Measurements from ENCODE around the gene TFDP1.
"Not testable (repeated sequence)": the region's sequence is repeated elsewhere in the genome, so short reads cannot be mapped to it uniquely, and the experiment has no call there.

The TFDP1 gene

GRCh38 chr13:113576597-113576996 is 8.0 kb upstream of the TFDP1 start:
- DNase-seq: no peak

DNA sequence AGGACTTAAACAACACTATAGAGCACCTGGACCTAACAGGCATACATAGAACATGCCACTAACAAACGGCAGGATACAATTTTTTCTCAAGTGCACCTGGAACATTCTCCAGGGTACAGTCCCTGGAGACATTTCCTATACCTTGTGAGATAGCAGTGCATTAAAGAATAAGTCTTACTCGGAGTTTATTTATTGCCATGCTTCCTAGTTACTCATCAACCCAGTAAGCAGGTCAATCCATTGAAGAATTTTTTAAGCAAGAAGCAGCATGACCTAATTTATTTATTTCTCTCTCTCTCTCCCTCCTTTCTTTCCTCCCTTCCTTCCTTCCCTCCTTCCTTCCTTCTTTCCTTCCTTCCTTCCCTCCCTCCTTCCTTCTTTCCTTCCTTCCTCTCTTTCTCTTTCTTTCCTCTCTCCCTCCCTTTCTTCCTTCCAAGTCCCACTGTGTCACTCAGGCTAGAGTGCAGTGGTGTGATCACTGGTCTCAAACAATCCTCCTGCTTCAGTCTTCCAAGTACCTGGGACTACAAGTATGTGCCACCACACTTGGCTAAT is 6.6 kb upstream of the TFDP1 start:
- DNase-seq: no peak

- no peak for DNase-seq
These were observed 4.9 kb upstream of the TFDP1 start for GRCh38 chr13:113579686-113580085.

DNA sequence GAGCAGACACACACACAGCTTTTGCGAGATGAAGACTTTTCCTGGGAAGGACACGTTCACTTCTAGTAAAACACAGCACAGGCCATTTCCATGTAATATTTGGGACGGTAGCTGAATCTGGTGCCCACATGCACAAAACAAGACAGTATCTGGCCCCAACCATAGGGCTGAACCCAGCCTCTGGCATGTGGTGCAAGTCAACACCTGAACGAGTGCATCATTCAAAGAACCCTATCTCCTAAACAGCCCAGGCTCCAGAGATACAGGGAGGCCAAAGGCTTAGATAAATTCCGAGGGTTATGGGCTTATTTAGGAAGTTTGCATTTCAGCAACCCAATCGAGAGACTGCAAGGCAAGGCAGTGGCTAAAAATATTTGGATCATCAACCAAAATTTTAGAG is 2.7 kb upstream of the TFDP1 start:
- no peak for DNase-seq

GRCh38 chr13:113582841-113583631 is 1.5 kb upstream of the TFDP1 start:
- DNase-seq: no peak

- DNase-seq: peak; percentile 65
These were observed 518 bp downstream of the TFDP1 start for GRCh38 chr13:113584870-113585671.

DNA sequence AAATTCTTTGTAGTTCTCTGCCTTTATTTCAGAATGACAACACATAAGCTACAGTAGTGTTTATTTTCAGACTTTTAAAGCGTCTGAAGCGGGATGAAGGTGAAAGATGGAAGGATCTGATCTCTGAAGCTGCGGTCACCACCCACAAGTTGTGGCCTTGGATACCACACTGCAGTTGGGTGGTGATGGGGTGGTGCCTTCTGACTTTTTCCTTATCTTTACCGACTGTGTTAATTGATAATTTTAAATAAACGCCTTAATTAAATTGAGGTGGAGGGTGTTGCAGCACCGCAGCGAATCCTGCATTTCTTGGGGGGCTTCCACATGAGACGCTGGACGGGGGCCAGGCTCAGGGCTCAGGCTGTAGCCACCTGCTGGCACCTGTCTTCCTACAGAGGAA is 1.3 kb downstream of the TFDP1 start:
- no peak for DNase-seq

- no peak for DNase-seq
These were observed 2.3 kb downstream of the TFDP1 start for GRCh38 chr13:113586661-113587479.

GRCh38 chr13:113588394-113589111 is 4.0 kb downstream of the TFDP1 start:
- DNase-seq: no peak

- DNase-seq: no peak
These were observed 4.9 kb downstream of the TFDP1 start for GRCh38 chr13:113589251-113589960.

- DNase-seq: no peak
These were observed 5.4 kb downstream of the TFDP1 start for GRCh38 chr13:113589961-113590339.

DNA sequence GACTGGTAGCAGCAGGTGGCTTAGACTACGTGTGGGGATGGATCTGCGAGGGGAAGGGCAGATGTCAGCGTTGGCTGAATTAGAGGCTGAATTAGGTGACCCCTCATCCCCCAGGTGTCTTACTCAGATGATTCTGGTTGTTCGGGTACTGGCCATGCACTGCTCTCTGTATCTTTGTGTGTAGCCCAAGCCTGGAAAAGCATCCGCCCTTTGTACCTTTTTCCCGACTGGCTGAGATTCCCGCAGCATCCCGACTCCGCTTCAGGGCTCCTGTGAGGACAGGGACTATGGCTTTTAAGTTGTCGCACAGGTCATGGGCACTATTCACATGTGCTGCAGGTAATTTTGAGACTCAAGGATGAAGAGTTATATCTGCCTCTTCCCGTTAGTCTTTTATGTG is 7.2 kb downstream of the TFDP1 start:
- no peak for DNase-seq

DNA sequence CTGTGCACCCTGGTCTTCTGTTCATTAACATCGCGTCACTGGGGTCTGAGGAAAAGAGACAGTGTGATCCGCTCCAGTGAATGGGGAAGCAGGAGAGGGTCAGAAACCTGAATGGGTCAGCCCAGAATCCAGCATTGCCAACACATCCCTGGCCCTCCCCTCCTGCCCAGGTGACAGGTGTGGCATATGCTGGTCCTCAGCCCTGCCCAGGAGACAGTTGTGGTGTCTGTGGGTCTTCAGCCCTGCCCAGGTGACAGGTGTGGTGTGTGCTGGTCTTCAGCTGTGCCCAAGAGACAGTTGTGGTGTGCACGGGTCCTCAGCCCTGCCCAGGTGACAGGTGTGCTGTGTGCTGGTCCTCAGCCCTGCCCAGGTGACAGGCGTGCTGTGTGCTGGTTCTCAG is 8.0 kb downstream of the TFDP1 start:
- DNase-seq: no peak

DNA sequence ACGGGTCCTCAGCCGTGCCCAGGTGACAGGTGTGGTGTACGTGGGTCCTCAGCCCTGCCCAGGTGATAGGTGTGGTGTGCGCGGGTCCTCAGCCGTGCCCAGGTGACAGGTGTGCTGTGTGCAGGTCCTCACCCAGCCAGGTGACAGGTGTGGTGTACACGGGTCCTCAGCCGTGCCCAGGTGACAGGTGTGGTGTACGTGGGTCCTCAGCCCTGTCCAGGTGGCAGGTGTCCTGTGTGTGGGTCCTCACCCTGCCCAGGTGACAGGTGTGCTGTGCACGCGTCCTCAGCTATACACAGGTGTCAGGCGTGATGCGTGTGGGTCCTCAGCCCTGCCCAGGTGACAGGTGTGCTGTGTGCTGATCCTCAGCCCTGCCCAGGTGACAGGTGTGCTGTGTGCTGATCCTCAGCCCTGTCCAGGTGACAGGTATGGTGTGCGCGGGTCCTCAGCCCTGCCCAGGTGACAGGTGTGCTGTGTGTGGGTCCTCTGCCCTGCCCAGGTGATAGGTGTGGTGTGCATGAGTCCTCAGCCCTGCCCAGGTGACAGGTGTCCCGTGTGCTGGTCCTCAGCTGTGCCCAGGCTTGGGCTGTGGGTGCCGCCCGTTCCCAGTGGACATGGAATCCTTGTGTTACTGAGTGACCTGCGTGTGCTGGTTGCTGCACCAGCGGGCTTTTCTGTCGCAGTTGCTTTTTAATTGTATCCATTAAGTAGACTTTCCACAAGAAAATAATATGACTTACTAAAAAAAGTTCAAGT is 9.7 kb downstream of the TFDP1 start:
- not testable (repeated sequence) for DNase-seq

- DNase-seq: no peak
These were observed 10.6 kb downstream of the TFDP1 start for GRCh38 chr13:113595131-113595530.

DNA sequence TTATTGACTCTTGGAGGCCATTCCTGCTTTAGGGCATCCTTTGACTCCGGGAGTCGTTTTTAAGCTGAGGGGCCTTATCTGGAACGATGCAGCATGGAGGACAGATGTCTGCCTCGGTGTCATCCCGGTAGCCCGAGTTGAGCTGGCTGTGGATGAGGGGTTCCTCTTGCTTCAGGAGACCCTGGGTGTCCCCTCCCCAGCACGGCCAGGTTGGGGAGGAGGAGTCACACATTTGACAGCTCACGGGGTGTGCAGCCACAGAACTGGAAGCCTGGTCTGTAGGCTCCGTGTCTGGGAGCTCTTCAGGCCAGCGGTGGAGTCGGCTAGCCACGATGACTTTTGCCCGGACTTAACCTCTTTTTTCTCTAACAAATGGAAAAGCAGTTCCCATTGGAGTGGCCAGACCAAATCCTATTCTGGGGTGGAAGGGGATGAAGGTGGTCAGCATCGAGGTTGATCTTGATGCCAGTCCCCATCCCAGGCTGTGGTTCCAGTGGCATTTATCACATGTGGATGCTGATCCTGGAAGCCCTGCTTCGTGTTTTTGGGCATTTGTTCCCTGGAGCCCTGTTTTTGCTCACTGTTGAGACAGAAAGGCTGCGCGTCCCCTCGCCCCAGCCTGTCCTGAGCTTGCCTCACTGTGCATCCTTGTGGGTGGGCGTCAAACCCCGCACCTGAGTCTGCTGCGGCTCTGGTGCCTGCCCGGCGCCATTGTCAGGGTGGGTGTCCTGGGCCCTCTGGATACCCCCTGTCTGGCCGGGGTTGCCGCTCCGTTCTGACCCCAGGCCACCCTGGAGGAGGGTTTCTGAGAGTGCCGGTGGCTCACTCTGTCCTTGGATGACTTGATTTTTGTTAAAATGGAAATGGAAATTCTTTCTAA is 12.0 kb downstream of the TFDP1 start:
- no peak for DNase-seq

DNA sequence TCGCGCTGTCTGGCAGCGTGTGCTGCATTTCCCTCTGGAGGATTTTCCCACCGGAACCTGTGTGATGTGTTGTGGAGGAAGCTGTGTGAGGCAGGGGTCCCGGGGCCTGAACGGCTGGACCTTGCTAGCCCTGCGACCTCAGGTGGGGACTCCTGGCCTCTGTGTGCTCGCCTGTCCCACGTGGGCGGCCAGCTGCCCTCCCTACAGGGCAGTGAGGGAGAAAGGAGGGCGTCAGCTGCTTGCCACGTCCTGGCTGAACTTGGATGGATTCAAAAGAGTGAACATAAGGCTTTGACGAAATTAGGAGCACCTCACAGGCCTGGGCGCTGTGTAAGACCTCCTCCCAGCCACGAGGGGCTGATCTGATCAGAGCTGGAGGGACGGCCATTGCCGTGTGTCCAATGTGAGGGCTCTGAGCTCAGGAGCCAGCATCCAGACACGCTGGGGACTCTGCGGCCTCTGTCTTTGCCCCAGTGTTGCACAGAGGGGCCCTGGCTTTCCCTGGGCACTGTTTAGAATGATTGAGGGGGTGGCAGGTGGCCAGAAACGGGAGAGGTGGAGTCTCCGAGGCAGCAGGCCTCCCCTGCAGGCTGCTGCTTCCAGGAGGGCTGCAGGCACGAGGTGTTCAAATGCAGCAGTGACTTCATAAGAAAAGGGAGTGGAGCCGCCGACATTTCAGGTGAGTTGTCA is 13.0 kb downstream of the TFDP1 start:
- no peak for DNase-seq

- no peak for DNase-seq
These were observed 13.5 kb downstream of the TFDP1 start for GRCh38 chr13:113598081-113598410.

- DNase-seq: no peak
These were observed 13.9 kb downstream of the TFDP1 start for GRCh38 chr13:113598481-113598880.

Data from NCI-H146 (cell line).